PC-3 (cell line): ENCODE measurements around the gene KDM4B.

ENCODE experiments used
- EZH2phosphoT487 ChIP-seq: fragments of 300-600 bp; sonication (generic); IDR thresholded peaks from 2 replicates; pipeline ENCODE4 v1.6.1; 2018; ENCODE audit warnings: mild to moderate bottlenecking, antibody characterized with exemption, low read length, borderline replicate concordance
- TF ChIP-seq, protein P1 (sequence below): fragments of 300-600 bp; sonication (generic); conservative IDR thresholded peaks from 2 replicates; pipeline ENCODE4 v1.5.1; 2017; ENCODE audit warnings: antibody characterized with exemption, low read depth, mild to moderate bottlenecking, low read length

DNA sequence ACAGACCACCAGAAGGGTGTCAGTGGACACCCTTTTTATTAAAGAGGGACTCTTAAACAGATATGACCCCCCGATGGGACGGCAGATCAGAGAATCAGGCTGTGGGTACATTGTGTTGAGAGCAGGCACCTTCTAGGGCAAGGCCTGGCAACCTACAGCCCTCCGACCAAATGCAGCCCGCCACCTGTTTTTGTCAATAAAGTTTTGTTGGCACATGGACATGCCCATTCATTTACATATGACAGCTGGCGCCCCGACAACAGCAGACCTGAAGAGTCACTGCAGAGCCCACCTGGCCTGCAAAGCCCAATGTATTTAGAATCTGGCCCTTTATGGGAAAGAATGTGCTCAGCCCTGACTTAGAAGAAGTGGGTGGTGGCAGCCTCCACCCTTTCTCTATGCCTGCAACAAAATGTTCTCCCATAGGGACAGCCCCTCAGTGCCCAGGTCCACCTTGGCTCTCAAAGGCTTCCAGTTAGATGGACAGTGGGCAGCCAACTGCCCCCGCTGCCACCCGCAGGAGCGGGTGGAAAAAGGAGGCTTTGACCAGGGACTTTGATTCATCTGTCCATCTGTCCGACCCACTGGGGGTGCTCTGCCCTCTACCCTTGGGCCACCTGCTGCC is 186.8 kb downstream of the KDM4B start:
- TF ChIP-seq, protein P1, sequence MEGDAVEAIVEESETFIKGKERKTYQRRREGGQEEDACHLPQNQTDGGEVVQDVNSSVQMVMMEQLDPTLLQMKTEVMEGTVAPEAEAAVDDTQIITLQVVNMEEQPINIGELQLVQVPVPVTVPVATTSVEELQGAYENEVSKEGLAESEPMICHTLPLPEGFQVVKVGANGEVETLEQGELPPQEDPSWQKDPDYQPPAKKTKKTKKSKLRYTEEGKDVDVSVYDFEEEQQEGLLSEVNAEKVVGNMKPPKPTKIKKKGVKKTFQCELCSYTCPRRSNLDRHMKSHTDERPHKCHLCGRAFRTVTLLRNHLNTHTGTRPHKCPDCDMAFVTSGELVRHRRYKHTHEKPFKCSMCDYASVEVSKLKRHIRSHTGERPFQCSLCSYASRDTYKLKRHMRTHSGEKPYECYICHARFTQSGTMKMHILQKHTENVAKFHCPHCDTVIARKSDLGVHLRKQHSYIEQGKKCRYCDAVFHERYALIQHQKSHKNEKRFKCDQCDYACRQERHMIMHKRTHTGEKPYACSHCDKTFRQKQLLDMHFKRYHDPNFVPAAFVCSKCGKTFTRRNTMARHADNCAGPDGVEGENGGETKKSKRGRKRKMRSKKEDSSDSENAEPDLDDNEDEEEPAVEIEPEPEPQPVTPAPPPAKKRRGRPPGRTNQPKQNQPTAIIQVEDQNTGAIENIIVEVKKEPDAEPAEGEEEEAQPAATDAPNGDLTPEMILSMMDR: no peak
- TF ChIP-seq EZH2phosphoT487: no peak
